Measurements from ENCODE around the gene NUMB.

- TF ChIP-seq POLR2A (IDR thresholded peaks at IDR 0.05; ENCODE audit: low read depth, low read length) (no peak), TAF1 (IDR thresholded peaks at IDR 0.05; ENCODE audit: borderline replicate concordance, low read depth, low read length) (no peak)
These were observed 168.6 kb downstream of the NUMB start for GRCh38 chr14:73289729-73290128.
